Measurements from ENCODE around the gene PECR.
"Not testable (repeated sequence)": the region's sequence is repeated elsewhere in the genome, so short reads cannot be mapped to it uniquely, and the experiment has no call there.

- TF ChIP-seq EZH2phosphoT487 (IDR thresholded peaks at IDR 0.05; ENCODE audit: low read length), result not testable (repeated sequence)
- TF ChIP-seq, protein P1, sequence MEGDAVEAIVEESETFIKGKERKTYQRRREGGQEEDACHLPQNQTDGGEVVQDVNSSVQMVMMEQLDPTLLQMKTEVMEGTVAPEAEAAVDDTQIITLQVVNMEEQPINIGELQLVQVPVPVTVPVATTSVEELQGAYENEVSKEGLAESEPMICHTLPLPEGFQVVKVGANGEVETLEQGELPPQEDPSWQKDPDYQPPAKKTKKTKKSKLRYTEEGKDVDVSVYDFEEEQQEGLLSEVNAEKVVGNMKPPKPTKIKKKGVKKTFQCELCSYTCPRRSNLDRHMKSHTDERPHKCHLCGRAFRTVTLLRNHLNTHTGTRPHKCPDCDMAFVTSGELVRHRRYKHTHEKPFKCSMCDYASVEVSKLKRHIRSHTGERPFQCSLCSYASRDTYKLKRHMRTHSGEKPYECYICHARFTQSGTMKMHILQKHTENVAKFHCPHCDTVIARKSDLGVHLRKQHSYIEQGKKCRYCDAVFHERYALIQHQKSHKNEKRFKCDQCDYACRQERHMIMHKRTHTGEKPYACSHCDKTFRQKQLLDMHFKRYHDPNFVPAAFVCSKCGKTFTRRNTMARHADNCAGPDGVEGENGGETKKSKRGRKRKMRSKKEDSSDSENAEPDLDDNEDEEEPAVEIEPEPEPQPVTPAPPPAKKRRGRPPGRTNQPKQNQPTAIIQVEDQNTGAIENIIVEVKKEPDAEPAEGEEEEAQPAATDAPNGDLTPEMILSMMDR (IDR thresholded peaks at IDR 0.05; ENCODE audit: low read length), result not testable (repeated sequence)
These were observed 1.6 kb downstream of the PECR start for GRCh38 chr2:216080048-216080447.

Measured in MM.1S (cell line).